HEK293T (cell line): Measurements from ENCODE around the gene CGREF1.

Experiments
- ELF4 ChIP-seq: fragments of 450-650 bp; IDR thresholded peaks from 2 replicates; pipeline ENCODE4 v1.6.1; 2017; ENCODE audit warnings: antibody characterized with exemption
- FOXA1 ChIP-seq: fragments of 450-650 bp; IDR thresholded peaks from 2 replicates; pipeline ENCODE4 v1.6.1; 2016; ENCODE audit warnings: mild to moderate bottlenecking
- SP1 ChIP-seq: fragments of 450-650 bp; IDR thresholded peaks from 2 replicates; pipeline ENCODE4 v1.6.1; 2017
- SUZ12 ChIP-seq: fragments of 450-650 bp; IDR thresholded peaks from 2 replicates; pipeline ENCODE4 v1.6.1; 2016; ENCODE audit warnings: mild to moderate bottlenecking
- ZNF384 ChIP-seq: fragments of 450-650 bp; IDR thresholded peaks from 2 replicates; pipeline ENCODE4 v1.6.1; 2016
- TF ChIP-seq, protein P1 (sequence below): fragments of 450-650 bp; IDR thresholded peaks from 2 replicates; pipeline ENCODE4 v1.6.1; 2016

DNA sequence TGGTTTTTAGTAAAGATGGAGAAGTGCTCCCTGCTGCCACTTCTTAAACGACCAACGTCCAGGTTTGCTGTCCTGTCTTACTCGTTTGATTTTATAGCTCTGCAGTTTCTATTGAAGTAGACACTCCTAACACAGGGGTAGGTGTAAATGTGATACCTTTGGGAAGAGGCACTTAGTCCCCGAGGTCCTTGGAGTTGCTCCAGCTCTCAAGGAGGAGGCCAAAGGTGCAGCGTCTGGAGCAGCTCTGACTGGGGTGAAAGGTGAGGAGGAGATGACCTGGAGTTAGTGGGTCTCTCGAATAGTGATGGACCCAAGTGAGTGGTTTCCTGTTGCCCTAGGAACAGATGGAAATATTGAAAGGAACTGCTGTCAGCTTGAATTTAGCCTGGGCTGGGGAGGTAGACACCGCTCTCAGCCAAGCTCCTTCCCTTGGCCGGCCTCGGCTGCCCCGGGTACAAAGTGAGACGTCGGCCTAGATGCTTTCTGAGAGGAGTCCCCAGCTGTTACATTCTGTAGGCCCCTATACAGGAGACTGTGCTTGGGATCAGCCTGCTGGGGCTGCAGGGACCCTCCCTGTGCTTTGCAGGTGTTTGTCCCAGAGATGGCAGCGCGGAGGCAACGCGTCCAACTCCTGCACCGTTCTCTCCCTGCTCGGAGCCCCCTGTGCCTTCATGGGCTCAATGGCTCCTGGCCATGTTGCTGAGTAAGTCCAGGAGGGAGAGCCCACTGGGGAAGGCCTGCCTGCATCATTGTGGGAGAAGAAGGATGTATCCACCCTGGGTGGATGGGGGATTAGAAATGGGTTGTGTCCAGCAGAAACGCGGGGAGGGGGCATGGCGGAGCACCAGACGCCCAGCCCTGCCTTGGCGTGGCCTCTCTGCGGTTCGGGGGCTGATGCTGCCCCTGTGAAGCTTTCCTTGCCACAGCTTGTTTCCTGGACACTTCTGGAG, 26.9 kb downstream of the CGREF1 start:
- TF ChIP-seq ZNF384, result no peak
- no peak for TF ChIP-seq FOXA1
- TF ChIP-seq, protein P1, sequence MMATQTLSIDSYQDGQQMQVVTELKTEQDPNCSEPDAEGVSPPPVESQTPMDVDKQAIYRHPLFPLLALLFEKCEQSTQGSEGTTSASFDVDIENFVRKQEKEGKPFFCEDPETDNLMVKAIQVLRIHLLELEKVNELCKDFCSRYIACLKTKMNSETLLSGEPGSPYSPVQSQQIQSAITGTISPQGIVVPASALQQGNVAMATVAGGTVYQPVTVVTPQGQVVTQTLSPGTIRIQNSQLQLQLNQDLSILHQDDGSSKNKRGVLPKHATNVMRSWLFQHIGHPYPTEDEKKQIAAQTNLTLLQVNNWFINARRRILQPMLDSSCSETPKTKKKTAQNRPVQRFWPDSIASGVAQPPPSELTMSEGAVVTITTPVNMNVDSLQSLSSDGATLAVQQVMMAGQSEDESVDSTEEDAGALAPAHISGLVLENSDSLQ, result no peak
- TF ChIP-seq SP1, result no peak
- no peak for TF ChIP-seq SUZ12
- no peak for TF ChIP-seq ELF4
